K562 (cell line): ENCODE data around the gene DNAJB12. TPM values are rescaled to one million over a fixed set of nuclear protein-coding genes. Genes with fewer than 3 reads are reported as not detected.

ENCODE experiments used
- ARID3A ChIP-seq: IDR thresholded peaks from 2 replicates; pipeline ENCODE4 v1.6.1; 2012; ENCODE audit warnings: low read depth, low read length, improper control_type of control experiment, borderline replicate concordance
- ATF4 ChIP-seq: fragments of 450-650 bp; formaldehyde crosslinking; IDR thresholded peaks from 2 replicates; pipeline ENCODE4 v1.4.0; 2022; ENCODE audit warnings: mild to moderate bottlenecking, moderate library complexity
- BCOR ChIP-seq: fragments of 450-650 bp; IDR thresholded peaks from 2 replicates; pipeline ENCODE4 v1.6.1; 2016
- BHLHE40 ChIP-seq: IDR thresholded peaks from 2 replicates; pipeline ENCODE4 v1.6.1; 2011; ENCODE audit warnings: low read length, improper control_type of control experiment
- CHD1 ChIP-seq: fragments of 200-600 bp; sonication (generic); IDR thresholded peaks from one replicate; pipeline ENCODE4 v1.6.1; 2012; ENCODE audit warnings: mild to moderate bottlenecking, moderate library complexity, low read length, inconsistent platforms
- E2F5 ChIP-seq: sonication (generic); formaldehyde crosslinking; IDR thresholded peaks from 2 replicates; pipeline ENCODE4 v1.8.0; 2022; ENCODE audit warnings: mild to moderate bottlenecking, missing genetic modification reagents
- HDAC3 ChIP-seq: fragments of 450-650 bp; IDR thresholded peaks from 2 replicates; pipeline ENCODE4 v1.6.1; 2018; ENCODE audit warnings: borderline replicate concordance, mild to moderate bottlenecking, moderate library complexity; ENCODE audit not compliant: partially characterized antibody
- KDM4B ChIP-seq, 2 experiments: fragments of 450-650 bp in 1 of 2; sonication (generic) in 1 of 2; IDR thresholded peaks; 2 replicates each; pipeline ENCODE4 v1.6.1; 2016 to 2017; ENCODE audit warnings: borderline replicate concordance in 2 of 2, antibody characterized with exemption in 1 of 2, low read depth in 1 of 2, mild to moderate bottlenecking in 1 of 2
- MEF2D ChIP-seq: conservative IDR thresholded peaks from 2 replicates; pipeline ENCODE4 v1.6.1; 2016; ENCODE audit warnings: low read depth, missing genetic modification characterization, missing compliant biosample characterization
- PATZ1 ChIP-seq: fragments of 250-450 bp; sonication (Bioruptor Pico); IDR thresholded peaks from 2 replicates; pipeline ENCODE4 v1.5.0; 2020; ENCODE audit warnings: mild to moderate bottlenecking, borderline replicate concordance
- POLR3A ChIP-seq: IDR thresholded peaks from 2 replicates; pipeline ENCODE4 v1.6.1; 2011; ENCODE audit warnings: borderline replicate concordance, mild to moderate bottlenecking, moderate library complexity; ENCODE audit not compliant: insufficient read length, insufficient read depth; ENCODE audit errors: extremely low read depth
- PYGO2 ChIP-seq: fragments of 450-650 bp; IDR thresholded peaks from 2 replicates; pipeline ENCODE4 v1.6.1; 2016; ENCODE audit warnings: mild to moderate bottlenecking, missing genetic modification characterization, moderate library complexity, missing compliant biosample characterization
- RB1 ChIP-seq: fragments of 450-650 bp; IDR thresholded peaks from 2 replicates; pipeline ENCODE4 v1.6.1; 2017; ENCODE audit warnings: low read depth, mild to moderate bottlenecking
- SIN3B ChIP-seq: fragments of 450-650 bp; IDR thresholded peaks from 2 replicates; pipeline ENCODE4 v1.6.1; 2017; ENCODE audit warnings: low read depth, mild to moderate bottlenecking, moderate library complexity
- SIX5 ChIP-seq, 2 experiments: IDR thresholded peaks; 2 replicates each; pipeline ENCODE4 v1.6.1; 2011; ENCODE audit warnings: low read length in 2 of 2, borderline replicate concordance in 1 of 2, low read depth in 1 of 2, mild to moderate bottlenecking in 1 of 2, moderate library complexity in 1 of 2; ENCODE audit not compliant: insufficient read depth in 1 of 2
- STAT5B ChIP-seq: fragments of 250-450 bp; sonication (Bioruptor Pico); IDR thresholded peaks from 2 replicates; pipeline ENCODE4 v1.8.0; 2021; ENCODE audit warnings: mild to moderate bottlenecking, inconsistent platforms
- TARDBP ChIP-seq: fragments of 450-650 bp; IDR thresholded peaks from 2 replicates; pipeline ENCODE4 v1.6.1; 2016
- TRIM24 ChIP-seq, 2 experiments: fragments of 450-650 bp; IDR thresholded peaks; 2 replicates each; pipeline ENCODE4 v1.6.1; 2016
- ZC3H8 ChIP-seq: fragments of 450-650 bp; IDR thresholded peaks from 2 replicates; pipeline ENCODE4 v1.6.1; 2017
- ZNF133 ChIP-seq: fragments of 250-450 bp; sonication (Bioruptor Pico); IDR thresholded peaks from 2 replicates; pipeline ENCODE4 v1.4.0; 2020; ENCODE audit warnings: mild to moderate bottlenecking
- ZNF277 ChIP-seq: fragments of 250-450 bp; sonication (Bioruptor Pico); IDR thresholded peaks from 2 replicates; pipeline ENCODE4 v1.8.0; 2022; ENCODE audit warnings: inconsistent platforms, mild to moderate bottlenecking, moderate library complexity, borderline replicate concordance
- polyA plus RNA-seq, 8 experiments: library from polyadenylated mRNA; depleted of rRNA in 4 of 8; stranded (reverse) in 5 of 8; unstranded in 3 of 8; fragments of >200 nt; fragmentation: Nextera tagmentation in 2 of 8; fragmentation: Illumina TruSeq in 1 of 8; extraction: Ambion mirVana in 2 of 8; extraction: Trizol in 1 of 8; gene quantifications; 2 replicates each; pipeline versions ENCODE4 v1.2.1 to v1.2.3, GENCODE V29; 2011 to 2014; ENCODE audit warnings: inconsistent platforms in 1 of 8, missing spikeins in 1 of 8
- total RNA-seq, 7 experiments: library from RNA; depleted of rRNA in 6 of 7; stranded (reverse); fragments of >200 nt in 6 of 7; fragmentation: Illumina TruSeq in 2 of 7; extraction: Trizol in 2 of 7; gene quantifications; 2 replicates each; pipeline versions ENCODE4 v1.2.1 to v1.2.3, GENCODE V29; 2011 to 2021; ENCODE audit warnings: low replicate concordance in 1 of 7

Gene DNAJB12
- total and polyA plus RNA-seq, 9 of the 15 experiments (the other 6 are each of a cell fraction or from before 2014, with no cell fraction given), result 3.5 to 31.5 (median 20.3) TPM

GRCh38 chr10:72354356-72355213 lies at the start of gene DNAJB12 (continued):
- TF ChIP-seq KDM4B (IDR thresholded peaks at IDR 0.05; ENCODE audit: borderline replicate concordance in 2 of 2, low read depth in 1 of 2) (peak in 1 of 2 experiments; percentile 95; a peak in 2 of 4 replicates), MEF2D (peak; percentile 72; the same call in 1 of the 2 replicates), PYGO2 (no peak), E2F5 (no peak), HDAC3 (peak; percentile 73), PATZ1 (no peak), ZNF277 (CRISPR knock-in tag) (no peak), ZNF133 (no peak; the same call in 1 of the 2 replicates), RB1 (peak; percentile 90), TRIM24 (IDR thresholded peaks at IDR 0.05) (peak; percentile 44 to 99; a peak in 3 of 4 replicates), STAT5B (CRISPR knock-in tag) (no peak), ARID3A (no peak), CHD1 (peak; percentile 97), BHLHE40 (peak; percentile 72), SIX5 (IDR thresholded peaks at IDR 0.05; ENCODE audit: borderline replicate concordance in 1 of 2, insufficient read depth in 1 of 2, low read depth in 1 of 2, low read length in 2 of 2) (peak; percentile 75 to 80), BCOR (peak; percentile 84), ATF4 (CRISPR knock-in tag) (no peak), POLR3A (no peak), SIN3B (peak; percentile 100), ZC3H8 (no peak), TARDBP (peak; percentile 86; the same call in 1 of the 2 replicates)
